HCT116 (cell line): Measurements from ENCODE around the gene CFL1. TPM values are rescaled to one million over a fixed set of nuclear protein-coding genes. Genes with fewer than 3 reads are reported as not detected.

Source experiments
- ATAC-seq: fragments of 200-7000 bp; cut with Tn5 transposase; 2 replicates; pipeline ENCODE4 v1.9.1; 2020; ENCODE audit warnings: mild to moderate bottlenecking, moderate library complexity
- BruUV-seq: library from RNA; stranded (reverse); fragments of 400-500 nt; replicated peaks from 2 replicates; lab custom pipeline; 2021; lab: Mats Ljungman, UMichigan
- CTCF ChIA-PET: fragments of 300-600 bp; sonication (Branson Sonifier 250); formaldehyde crosslinking; loops from one replicate; lab custom pipeline; 2021; ENCODE audit warnings: antibody characterized with exemption; lab: Charles Lee
- POLR2A ChIA-PET: fragments of 300-600, 350-600 bp; sonication (Branson Sonifier 250); formaldehyde crosslinking; loops from one replicate; lab custom pipeline; 2021; ENCODE audit warnings: antibody characterized with exemption; lab: Charles Lee
- RAD21 ChIA-PET, 2 experiments: fragments of 300-600 bp; sonication (Branson Sonifier 250); formaldehyde crosslinking; loops; one replicate each; lab custom pipeline; 2023; ENCODE audit warnings: low total read pairs in 2 of 2; ENCODE audit not compliant: uncharacterized antibody in 2 of 2, unreplicated experiment in 2 of 2, low non-redundant PET in 1 of 2; lab: Charles Lee
- DNase-seq: peaks from one replicate; pipeline ENCODE4 v3.0.0-alpha.2; 2010; ENCODE audit warnings: low read depth, low spot score
- H2AFZ ChIP-seq: fragments of 200-600 bp; shearing (Covaris generic), sonication (generic); 2 replicates; pipeline ENCODE4 v1.6.1; 2017; ENCODE audit warnings: low read depth, mixed run types, mixed read lengths, antibody characterized with exemption, low read length; ENCODE audit not compliant: poor library complexity, severe bottlenecking
- H3K27ac ChIP-seq: 2 replicates; pipeline ENCODE4 v1.5.1; 2012; ENCODE audit warnings: low read depth, low read length
- H3K27me3 ChIP-seq: fragments of 200-600 bp; sonication (generic); 2 replicates; pipeline ENCODE4 v1.6.1; 2016; ENCODE audit warnings: mixed run types, low read length, mixed read lengths; ENCODE audit not compliant: insufficient read depth
- H3K36me3 ChIP-seq, 2 experiments: fragments of 200-500 bp in 1 of 2; fragments of 200-600 bp in 1 of 2; sonication (Bioruptor generic) in 1 of 2; sonication (generic) in 1 of 2; 2 replicates each; pipeline versions ENCODE4 v1.5.1 to v1.6.1; 2014 to 2016; ENCODE audit warnings: low read length in 2 of 2, inconsistent platforms in 1 of 2, mixed read lengths in 1 of 2, mixed run types in 1 of 2; ENCODE audit not compliant: insufficient read depth in 2 of 2, control insufficient read depth in 1 of 2
- H3K4me1 ChIP-seq, 2 experiments: fragments of 200-600 bp in 1 of 2; sonication (generic) in 1 of 2; 2 replicates each; pipeline versions ENCODE4 v1.5.1 to v1.6.1; 2012 to 2017; ENCODE audit warnings: low read length in 2 of 2, inconsistent platforms in 1 of 2, mild to moderate bottlenecking in 1 of 2, mixed read lengths in 1 of 2, mixed run types in 1 of 2, moderate library complexity in 1 of 2; ENCODE audit not compliant: insufficient read depth in 2 of 2, control insufficient read depth in 1 of 2
- H3K4me2 ChIP-seq: fragments of 200-600 bp; sonication (generic); 2 replicates; pipeline ENCODE4 v1.6.1; 2017; ENCODE audit warnings: mixed run types, low read length, mixed read lengths
- H3K4me3 ChIP-seq, 2 experiments: fragments of 200-600 bp in 1 of 2; sonication (generic) in 1 of 2; replicated peaks in 1 of 2; 2 replicates each; pipeline ENCODE4 v1.5.1; 2011 to 2016; ENCODE audit warnings: low read length in 2 of 2, control low read depth in 1 of 2, low read depth in 1 of 2, mild to moderate bottlenecking in 1 of 2, mixed read lengths in 1 of 2, mixed run types in 1 of 2
- H3K79me2 ChIP-seq: fragments of 200-600 bp; sonication (generic); 2 replicates; pipeline ENCODE4 v1.6.1; 2017; ENCODE audit warnings: mild to moderate bottlenecking, mixed run types, low read length, moderate library complexity, mixed read lengths; ENCODE audit not compliant: insufficient read depth
- H3K9ac ChIP-seq: fragments of 200-600 bp; sonication (generic); 2 replicates; pipeline ENCODE4 v1.6.1; 2016; ENCODE audit warnings: low read length, mixed read lengths
- H3K9me2 ChIP-seq: fragments of 200-600 bp; sonication (generic), shearing (Covaris generic); 2 replicates; pipeline ENCODE4 v1.6.1; 2017; ENCODE audit warnings: mixed run types, mild to moderate bottlenecking, moderate library complexity; ENCODE audit not compliant: insufficient read depth
- H3K9me3 ChIP-seq, 2 experiments: fragments of 200-500 bp in 1 of 2; fragments of 200-600 bp in 1 of 2; sonication (Bioruptor generic) in 1 of 2; sonication (generic) in 1 of 2; 2 replicates each; pipeline ENCODE4 v1.6.1; 2014 to 2017; ENCODE audit warnings: low read length in 2 of 2, mixed read lengths in 2 of 2, inconsistent platforms in 1 of 2, low read depth in 1 of 2, mild to moderate bottlenecking in 1 of 2, mixed run types in 1 of 2, moderate library complexity in 1 of 2; ENCODE audit not compliant: control insufficient read depth in 1 of 2, insufficient read depth in 1 of 2
- H4K20me1 ChIP-seq: fragments of 200-600 bp; sonication (generic), shearing (Covaris generic); 2 replicates; pipeline ENCODE4 v1.6.1; 2017; ENCODE audit warnings: mixed run types, mild to moderate bottlenecking, moderate library complexity; ENCODE audit not compliant: insufficient read depth
- EZH2phosphoT487 ChIP-seq: fragments of 200-600 bp; IDR thresholded peaks from 2 replicates; pipeline ENCODE4 v1.6.1; 2018; ENCODE audit warnings: antibody characterized with exemption, borderline replicate concordance
- POLR2AphosphoS5 ChIP-seq: IDR thresholded peaks from 2 replicates; pipeline ENCODE4 v1.6.1; 2011; ENCODE audit warnings: mild to moderate bottlenecking, low read depth, low read length, moderate library complexity
- SIN3A ChIP-seq: IDR thresholded peaks from 2 replicates; pipeline ENCODE4 v1.6.1; 2012; ENCODE audit warnings: low read depth
- TCF7L2 ChIP-seq: IDR thresholded peaks from 2 replicates; pipeline ENCODE4 v1.7.0; 2011; ENCODE audit warnings: borderline replicate concordance, inconsistent platforms; ENCODE audit not compliant: insufficient read depth, insufficient read length; ENCODE audit errors: extremely low read depth
- YY1 ChIP-seq: IDR thresholded peaks from 2 replicates; pipeline ENCODE4 v1.6.1; 2011; ENCODE audit warnings: low read length, low read depth, moderate library complexity, mild to moderate bottlenecking; ENCODE audit not compliant: insufficient replicate concordance; ENCODE audit errors: extremely low read depth
- ZBTB33 ChIP-seq: IDR thresholded peaks from 2 replicates; pipeline ENCODE4 v1.6.1; 2011; ENCODE audit warnings: mild to moderate bottlenecking, low read length, moderate library complexity; ENCODE audit not compliant: insufficient replicate concordance; ENCODE audit errors: extremely low read depth
- ZNF274 ChIP-seq: fragments of 200-500 bp; sonication (Bioruptor generic); IDR thresholded peaks from 2 replicates; pipeline ENCODE4 v1.6.1; 2014; ENCODE audit warnings: mild to moderate bottlenecking, low read depth, low read length, inconsistent platforms
- intact Hi-C: fragments of 100-400 bp; cut with micrococcal nuclease; formaldehyde crosslinking; loops from 2 replicates; pipeline ENCODE4 v1.10.0; 2022
- total RNA-seq: library from RNA; stranded (reverse); gene quantifications from one replicate; pipeline ENCODE4 v1.2.1, GENCODE V29; 2021; ENCODE audit not compliant: unreplicated experiment
- TF ChIP-seq, protein P1 (sequence below), 3 experiments: fragments of 200-600 bp in 1 of 3; sonication (generic) in 1 of 3; IDR thresholded peaks in 2 of 3; conservative IDR thresholded peaks in 1 of 3; 2 replicates each; pipeline ENCODE4 v1.5.1; 2012 to 2017; ENCODE audit warnings: low read depth in 2 of 3, low read length in 2 of 3, antibody characterized with exemption in 1 of 3, borderline replicate concordance in 1 of 3, control low read depth in 1 of 3, mild to moderate bottlenecking in 1 of 3, mixed read lengths in 1 of 3, mixed run types in 1 of 3, moderate library complexity in 1 of 3; ENCODE audit not compliant: insufficient read depth in 1 of 3
- TF ChIP-seq, protein P2 (sequence below): IDR thresholded peaks from 2 replicates; pipeline ENCODE4 v1.6.1; 2012

CFL1 gene
- total RNA-seq, 1 experiment from 2014 or later: 1,270 TPM

DNA sequence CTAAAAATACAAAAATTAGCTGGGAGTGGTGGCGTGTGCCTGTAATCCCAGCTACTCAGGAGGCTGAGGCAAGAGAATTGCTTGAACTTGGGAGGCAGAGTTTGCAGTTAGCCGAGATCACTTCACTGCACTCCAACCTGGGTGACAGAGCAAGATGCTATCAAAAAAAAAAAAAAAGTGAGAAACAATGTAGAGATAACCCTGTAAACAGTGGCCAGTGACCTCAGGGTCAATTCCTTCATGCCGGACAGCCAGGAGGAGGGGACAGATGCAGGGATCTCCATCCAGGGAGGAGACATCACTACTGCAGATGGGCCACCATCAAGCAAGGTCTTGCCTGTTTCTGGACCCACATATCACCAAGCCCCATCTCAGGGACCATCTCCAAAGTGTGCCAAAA lies 10.2 kb downstream of the CFL1 start:
- RAD21 ChIA-PET: no interaction called here
- H3K27me3 ChIP-seq: no peaks in the 10 kb centered on the region
- POLR2A ChIA-PET: interaction anchor here (2.4 to 4.2 kb wide), 2 partner anchors 10 to 12 kb away, joined by 7 to 16 read pairs; partner anchors contain the start of genes CFL1 and MUS81
- no peaks in the 10 kb centered on the region for H3K79me2 ChIP-seq
- ATAC-seq: no peak
- H4K20me1 ChIP-seq: no peaks in the 10 kb centered on the region
- H3K4me2 ChIP-seq: no peak overlapping the region
- no peaks in the 10 kb centered on the region; a peak in 1 of 4 replicates for H3K9me3 ChIP-seq
- intact Hi-C loops: no loop called here
- CTCF ChIA-PET: interaction anchor here (0.7 to 1.1 kb wide), 2 partner anchors 12 to 197 kb away, joined by 3 to 6 read pairs; no protein-coding TSS in a partner anchor
- H2AFZ ChIP-seq: no peak overlapping the region
- no peak overlapping the region for H3K4me3 ChIP-seq
- no TSS peak for BruUV-seq
- no peak overlapping the region for H3K27ac ChIP-seq
- no peak overlapping the region for H3K9ac ChIP-seq
- H3K36me3 ChIP-seq: peaks cover 2 to 16% of the 10 kb centered on the region in 2 experiments; a peak in 3 of 4 replicates
- no peak for DNase-seq
- H3K4me1 ChIP-seq: no peaks in the 10 kb centered on the region
- no peak for TF ChIP-seq ZNF274
- TF ChIP-seq TCF7L2: no peak
- no peaks in the 10 kb centered on the region for H3K9me2 ChIP-seq

GRCh38 chr11:65844231-65844872 lies 13.6 kb downstream of the CFL1 start:
- DNase-seq: no peak
- H3K4me3 ChIP-seq: no peak overlapping the region
- intact Hi-C loops: no loop called here
- no peak for ATAC-seq
- TF ChIP-seq TCF7L2 (no peak), ZNF274 (no peak), ZBTB33 (no peak), POLR2AphosphoS5 (no peak), EZH2phosphoT487 (no peak), YY1 (no peak), SIN3A (no peak)
- TF ChIP-seq, protein P1, sequence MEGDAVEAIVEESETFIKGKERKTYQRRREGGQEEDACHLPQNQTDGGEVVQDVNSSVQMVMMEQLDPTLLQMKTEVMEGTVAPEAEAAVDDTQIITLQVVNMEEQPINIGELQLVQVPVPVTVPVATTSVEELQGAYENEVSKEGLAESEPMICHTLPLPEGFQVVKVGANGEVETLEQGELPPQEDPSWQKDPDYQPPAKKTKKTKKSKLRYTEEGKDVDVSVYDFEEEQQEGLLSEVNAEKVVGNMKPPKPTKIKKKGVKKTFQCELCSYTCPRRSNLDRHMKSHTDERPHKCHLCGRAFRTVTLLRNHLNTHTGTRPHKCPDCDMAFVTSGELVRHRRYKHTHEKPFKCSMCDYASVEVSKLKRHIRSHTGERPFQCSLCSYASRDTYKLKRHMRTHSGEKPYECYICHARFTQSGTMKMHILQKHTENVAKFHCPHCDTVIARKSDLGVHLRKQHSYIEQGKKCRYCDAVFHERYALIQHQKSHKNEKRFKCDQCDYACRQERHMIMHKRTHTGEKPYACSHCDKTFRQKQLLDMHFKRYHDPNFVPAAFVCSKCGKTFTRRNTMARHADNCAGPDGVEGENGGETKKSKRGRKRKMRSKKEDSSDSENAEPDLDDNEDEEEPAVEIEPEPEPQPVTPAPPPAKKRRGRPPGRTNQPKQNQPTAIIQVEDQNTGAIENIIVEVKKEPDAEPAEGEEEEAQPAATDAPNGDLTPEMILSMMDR (IDR thresholded peaks at IDR 0.05 in 2 of 3, conservative IDR thresholded peaks at IDR 0.05 in 1 of 3; ENCODE audit: borderline replicate concordance in 1 of 3, insufficient read depth in 1 of 3, low read depth in 2 of 3, low read length in 2 of 3): no peak
- TF ChIP-seq, protein P2, sequence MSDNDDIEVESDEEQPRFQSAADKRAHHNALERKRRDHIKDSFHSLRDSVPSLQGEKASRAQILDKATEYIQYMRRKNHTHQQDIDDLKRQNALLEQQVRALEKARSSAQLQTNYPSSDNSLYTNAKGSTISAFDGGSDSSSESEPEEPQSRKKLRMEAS: no peak
- no peaks in the 10 kb centered on the region for H3K9me3 ChIP-seq
- ChIA-PET POLR2A (no interaction called here), RAD21 (no interaction called here), CTCF (interaction anchor here (1.3 to 1.5 kb wide), 2 partner anchors 16 to 65 kb away, joined by 5 to 6 read pairs; no protein-coding TSS in a partner anchor)
- no peaks in the 10 kb centered on the region for H3K79me2 ChIP-seq
- H2AFZ ChIP-seq: no peak overlapping the region
- H3K27ac ChIP-seq: no peak overlapping the region
- BruUV-seq: no TSS peak
- H3K9ac ChIP-seq: no peak overlapping the region
- H3K4me2 ChIP-seq: no peak overlapping the region
- no peaks in the 10 kb centered on the region for H4K20me1 ChIP-seq
- no peaks in the 10 kb centered on the region for H3K36me3 ChIP-seq
- H3K9me2 ChIP-seq: no peaks in the 10 kb centered on the region
- no peaks in the 10 kb centered on the region for H3K27me3 ChIP-seq
- H3K4me1 ChIP-seq: no peaks in the 10 kb centered on the region
